HEK293 (cell line): ENCODE data around the gene HHIP.

Source experiments
- CTCF ChIA-PET: fragments of 350-600 bp; formaldehyde crosslinking; extraction: SDS; loops from one replicate; lab custom pipeline; 2021; ENCODE audit warnings: antibody characterized with exemption; lab: Yijun Ruan, JAX
- POLR2A ChIA-PET: fragments of 300-600 bp; formaldehyde crosslinking; extraction: SDS; loops from one replicate; lab custom pipeline; 2020; ENCODE audit warnings: antibody characterized with exemption, inconsistent platforms; lab: Yijun Ruan, JAX
- H3K27ac ChIP-seq: fragments of 200-500 bp; sonication (Bioruptor generic); 2 replicates; pipeline ENCODE4 v1.5.1; 2014; ENCODE audit warnings: low read depth, low read length, control low read depth, inconsistent platforms; ENCODE audit errors: extremely low read depth
- H3K36me3 ChIP-seq, 2 experiments: fragments of 200-500 bp in 1 of 2; sonication (Bioruptor generic) in 1 of 2; 1 replicate in 1 of 2; 2 replicates in 1 of 2; pipeline ENCODE4 v1.5.1; 2014 to 2017; ENCODE audit warnings: inconsistent platforms in 2 of 2, low read length in 2 of 2; ENCODE audit not compliant: control insufficient read depth in 2 of 2, insufficient read depth in 1 of 2
- H3K4me1 ChIP-seq: fragments of 200-500 bp; sonication (Bioruptor generic); 2 replicates; pipeline ENCODE4 v1.5.1; 2014; ENCODE audit warnings: mild to moderate bottlenecking, low read length, inconsistent platforms; ENCODE audit not compliant: control insufficient read depth, insufficient read depth
- H3K4me3 ChIP-seq: 2 replicates; pipeline ENCODE4 v1.5.1; 2011; ENCODE audit warnings: low read depth, mild to moderate bottlenecking, control low read depth, low read length, moderate library complexity
- H3K9me3 ChIP-seq: fragments of 200-500 bp; sonication (Bioruptor generic); 2 replicates; pipeline ENCODE4 v1.5.1; 2014; ENCODE audit warnings: low read depth, low read length, inconsistent platforms; ENCODE audit not compliant: control insufficient read depth, insufficient read depth
- EGR2 ChIP-seq: fragments of 450-650 bp; formaldehyde crosslinking; IDR thresholded peaks from 2 replicates; pipeline ENCODE4 v1.5.1; 2016; ENCODE audit warnings: low read depth, missing biosample characterization, missing genetic modification characterization
- MZF1 ChIP-seq: fragments of 450-650 bp; formaldehyde crosslinking; IDR thresholded peaks from 2 replicates; pipeline ENCODE4 v1.5.1; 2017; ENCODE audit warnings: missing biosample characterization, missing genetic modification characterization, borderline replicate concordance
- PRDM1 ChIP-seq: fragments of 450-650 bp; formaldehyde crosslinking; IDR thresholded peaks from 2 replicates; pipeline ENCODE4; 2016; ENCODE audit warnings: missing biosample characterization, missing genetic modification characterization
- PRDM4 ChIP-seq: fragments of 450-650 bp; formaldehyde crosslinking; IDR thresholded peaks from 2 replicates; pipeline ENCODE4 v1.5.1; 2017; ENCODE audit warnings: missing biosample characterization, missing genetic modification characterization
- SP3 ChIP-seq: fragments of 450-650 bp; formaldehyde crosslinking; IDR thresholded peaks from 2 replicates; pipeline ENCODE4 v1.5.1; 2016; ENCODE audit warnings: missing biosample characterization, missing genetic modification characterization
- ZNF19 ChIP-seq: fragments of 450-650 bp; formaldehyde crosslinking; IDR thresholded peaks from 2 replicates; pipeline ENCODE4; 2016; ENCODE audit warnings: missing biosample characterization, missing genetic modification characterization, low read depth
- ZNF214 ChIP-seq: fragments of 450-650 bp; formaldehyde crosslinking; IDR thresholded peaks from 2 replicates; pipeline ENCODE4 v1.5.1; 2017; ENCODE audit warnings: missing biosample characterization, mild to moderate bottlenecking, missing genetic modification characterization, borderline replicate concordance
- ZNF223 ChIP-seq: fragments of 450-650 bp; formaldehyde crosslinking; IDR thresholded peaks from 2 replicates; pipeline ENCODE4 v1.5.1; 2016; ENCODE audit warnings: missing biosample characterization, missing genetic modification characterization
- ZNF24 ChIP-seq: fragments of 450-650 bp; formaldehyde crosslinking; IDR thresholded peaks from 2 replicates; pipeline ENCODE4 v1.5.1; 2016; ENCODE audit warnings: missing biosample characterization, missing genetic modification characterization
- ZNF335 ChIP-seq: fragments of 450-650 bp; formaldehyde crosslinking; conservative IDR thresholded peaks from 2 replicates; pipeline ENCODE4 v1.5.1; 2016; ENCODE audit warnings: missing biosample characterization, missing genetic modification characterization
- ZNF354C ChIP-seq: fragments of 450-650 bp; formaldehyde crosslinking; IDR thresholded peaks from 2 replicates; pipeline ENCODE4 v1.5.1; 2016; ENCODE audit warnings: missing biosample characterization, missing genetic modification characterization, low read depth, borderline replicate concordance
- ZNF366 ChIP-seq: fragments of 450-650 bp; formaldehyde crosslinking; conservative IDR thresholded peaks from 2 replicates; pipeline ENCODE4 v1.5.1; 2016; ENCODE audit warnings: missing biosample characterization, missing genetic modification characterization
- ZNF473 ChIP-seq: fragments of 450-650 bp; formaldehyde crosslinking; IDR thresholded peaks from 2 replicates; pipeline ENCODE4 v1.5.1; 2017; ENCODE audit warnings: missing biosample characterization, missing genetic modification characterization
- ZNF501 ChIP-seq: fragments of 450-650 bp; formaldehyde crosslinking; IDR thresholded peaks from 2 replicates; pipeline ENCODE4 v1.5.1; 2016; ENCODE audit warnings: missing biosample characterization, missing genetic modification characterization
- ZNF510 ChIP-seq: fragments of 450-650 bp; formaldehyde crosslinking; IDR thresholded peaks from 2 replicates; pipeline ENCODE4 v1.5.1; 2018; ENCODE audit warnings: mild to moderate bottlenecking, missing genetic modification characterization, missing biosample characterization; ENCODE audit not compliant: insufficient replicate concordance
- ZNF571 ChIP-seq: fragments of 450-650 bp; formaldehyde crosslinking; IDR thresholded peaks from 2 replicates; pipeline ENCODE4 v1.5.0; 2017; ENCODE audit warnings: missing biosample characterization, missing genetic modification characterization
- ZNF623 ChIP-seq: fragments of 450-650 bp; formaldehyde crosslinking; IDR thresholded peaks from 2 replicates; pipeline ENCODE4 v1.5.1; 2016; ENCODE audit warnings: missing biosample characterization, missing genetic modification characterization
- ZNF654 ChIP-seq: fragments of 450-650 bp; formaldehyde crosslinking; IDR thresholded peaks from 2 replicates; pipeline ENCODE4 v1.5.1; 2016; ENCODE audit warnings: low read depth, missing biosample characterization, missing genetic modification characterization
- ZNF658 ChIP-seq: fragments of 450-650 bp; formaldehyde crosslinking; IDR thresholded peaks from 2 replicates; pipeline ENCODE4; 2016; ENCODE audit warnings: missing biosample characterization, missing genetic modification characterization
- ZNF670 ChIP-seq: fragments of 450-650 bp; formaldehyde crosslinking; IDR thresholded peaks from 2 replicates; pipeline ENCODE4 v1.5.1; 2016; ENCODE audit warnings: missing biosample characterization, missing genetic modification characterization, low read depth
- ZNF677 ChIP-seq: fragments of 450-650 bp; IDR thresholded peaks from 2 replicates; pipeline ENCODE4 v1.5.0; 2018; ENCODE audit warnings: missing biosample characterization, mild to moderate bottlenecking, missing genetic modification characterization, moderate library complexity
- ZNF791 ChIP-seq: fragments of 450-650 bp; formaldehyde crosslinking; IDR thresholded peaks from 2 replicates; pipeline ENCODE4 v1.5.1; 2016; ENCODE audit warnings: missing biosample characterization, missing genetic modification characterization
- ZNF792 ChIP-seq: fragments of 450-650 bp; formaldehyde crosslinking; IDR thresholded peaks from 2 replicates; pipeline ENCODE4 v1.5.1; 2016; ENCODE audit warnings: missing biosample characterization, missing genetic modification characterization
- ZNF830 ChIP-seq: fragments of 450-650 bp; IDR thresholded peaks from 2 replicates; pipeline ENCODE4 v1.5.0; 2018; ENCODE audit warnings: missing biosample characterization, missing genetic modification characterization, low read depth, mild to moderate bottlenecking, moderate library complexity
- ZSCAN23 ChIP-seq: fragments of 450-650 bp; formaldehyde crosslinking; IDR thresholded peaks from 2 replicates; pipeline ENCODE4 v1.5.1; 2016; ENCODE audit warnings: missing biosample characterization, missing genetic modification characterization
- ZSCAN30 ChIP-seq: fragments of 450-650 bp; IDR thresholded peaks from 2 replicates; pipeline ENCODE4 v1.5.1; 2018; ENCODE audit warnings: missing biosample characterization, mild to moderate bottlenecking, missing genetic modification characterization, moderate library complexity
- ZSCAN4 ChIP-seq: fragments of 450-650 bp; formaldehyde crosslinking; IDR thresholded peaks from 2 replicates; pipeline ENCODE4 v1.5.1; 2017; ENCODE audit warnings: missing biosample characterization, missing genetic modification characterization

HHIP gene

GRCh38 chr4:144723471-144723870 is 77.5 kb downstream of the HHIP start:
- H3K36me3 ChIP-seq, result no peaks in the 10 kb centered on the region
- H3K4me1 ChIP-seq, result no peaks in the 10 kb centered on the region
- H3K4me3 ChIP-seq, result no peak overlapping the region
- no peak for TF ChIP-seq ZNF366 (tag by site-specific recombination)
- TF ChIP-seq ZSCAN23 (tag by site-specific recombination), result no peak
- TF ChIP-seq SP3 (tag by site-specific recombination), result no peak
- no peak for TF ChIP-seq PRDM1 (tag by site-specific recombination)
- TF ChIP-seq MZF1, result no peak
- no peak for TF ChIP-seq PRDM4 (tag by site-specific recombination)
- TF ChIP-seq ZNF670 (tag by site-specific recombination), result no peak
- no peak for TF ChIP-seq ZNF214 (tag by site-specific recombination)
- TF ChIP-seq ZNF223 (tag by site-specific recombination), result no peak
- ChIA-PET CTCF (no interaction called here), POLR2A (no interaction called here)
- no peak overlapping the region for H3K27ac ChIP-seq
- H3K9me3 ChIP-seq, result no peaks in the 10 kb centered on the region

- ChIA-PET CTCF (no interaction called here), POLR2A (no interaction called here)
- Histone ChIP-seq H3K27ac (no peak overlapping the region), H3K36me3 (no peaks in the 10 kb centered on the region), H3K4me1 (peaks cover 2% of the 10 kb centered on the region; the same call in 1 of the 2 replicates)
- TF ChIP-seq ZNF501 (tag by site-specific recombination) (no peak), ZNF214 (tag by site-specific recombination) (no peak), ZNF791 (tag by site-specific recombination) (no peak), ZNF24 (tag by site-specific recombination) (no peak), ZNF571 (no peak), ZNF19 (tag by site-specific recombination) (no peak), ZNF510 (no peak), ZNF354C (no peak), ZNF792 (no peak), ZNF830 (tag by site-specific recombination) (no peak), ZNF654 (no peak)
- TF ChIP-seq, all 188 proteins: peak for 0
- Histone ChIP-seq H3K4me3 (no peak overlapping the region), H3K9me3 (no peaks in the 10 kb centered on the region)
These were observed 83.2 kb downstream of the HHIP start for GRCh38 chr4:144729175-144729574.

- no peaks in the 10 kb centered on the region for H3K36me3 ChIP-seq
- CTCF ChIA-PET, result no interaction called here
- no peaks in the 10 kb centered on the region for H3K9me3 ChIP-seq
- POLR2A ChIA-PET, result no interaction called here
- no peak overlapping the region for H3K4me3 ChIP-seq
- no peak overlapping the region for H3K27ac ChIP-seq
- peaks cover 2% of the 10 kb centered on the region; the same call in 1 of the 2 replicates for H3K4me1 ChIP-seq
- TF ChIP-seq ZSCAN4 (no peak), ZSCAN30 (tag by site-specific recombination) (no peak), ZNF623 (no peak), ZNF677 (no peak), PRDM4 (tag by site-specific recombination) (no peak), ZNF658 (tag by site-specific recombination) (no peak), ZNF473 (tag by site-specific recombination) (no peak), ZNF335 (tag by site-specific recombination) (no peak), ZNF501 (tag by site-specific recombination) (no peak), EGR2 (no peak)
These were observed 86.8 kb downstream of the HHIP start for GRCh38 chr4:144732584-144733428.
